HCT116 (cell line): ENCODE data around the gene ZSCAN5A. TPM values are rescaled to one million over a fixed set of nuclear protein-coding genes. Genes with fewer than 3 reads are reported as not detected.

Experiments
- ATAC-seq: fragments of 200-7000 bp; cut with Tn5 transposase; 2 replicates; pipeline ENCODE4 v1.9.1; 2020; ENCODE audit warnings: mild to moderate bottlenecking, moderate library complexity
- BruUV-seq: library from RNA; stranded (reverse); fragments of 400-500 nt; replicated peaks from 2 replicates; lab custom pipeline; 2021; lab: Mats Ljungman, UMichigan
- CTCF ChIA-PET: fragments of 300-600 bp; sonication (Branson Sonifier 250); formaldehyde crosslinking; loops from one replicate; lab custom pipeline; 2021; ENCODE audit warnings: antibody characterized with exemption; lab: Charles Lee
- POLR2A ChIA-PET: fragments of 300-600, 350-600 bp; sonication (Branson Sonifier 250); formaldehyde crosslinking; loops from one replicate; lab custom pipeline; 2021; ENCODE audit warnings: antibody characterized with exemption; lab: Charles Lee
- RAD21 ChIA-PET, 2 experiments: fragments of 300-600 bp; sonication (Branson Sonifier 250); formaldehyde crosslinking; loops; one replicate each; lab custom pipeline; 2023; ENCODE audit warnings: low total read pairs in 2 of 2; ENCODE audit not compliant: uncharacterized antibody in 2 of 2, unreplicated experiment in 2 of 2, low non-redundant PET in 1 of 2; lab: Charles Lee
- DNase-seq: peaks from one replicate; pipeline ENCODE4 v3.0.0-alpha.2; 2010; ENCODE audit warnings: low read depth, low spot score
- H2AFZ ChIP-seq: fragments of 200-600 bp; shearing (Covaris generic), sonication (generic); 2 replicates; pipeline ENCODE4 v1.6.1; 2017; ENCODE audit warnings: low read depth, mixed run types, mixed read lengths, antibody characterized with exemption, low read length; ENCODE audit not compliant: poor library complexity, severe bottlenecking
- H3K27ac ChIP-seq: 2 replicates; pipeline ENCODE4 v1.5.1; 2012; ENCODE audit warnings: low read depth, low read length
- H3K27me3 ChIP-seq: fragments of 200-600 bp; sonication (generic); 2 replicates; pipeline ENCODE4 v1.6.1; 2016; ENCODE audit warnings: mixed run types, low read length, mixed read lengths; ENCODE audit not compliant: insufficient read depth
- H3K36me3 ChIP-seq, 2 experiments: fragments of 200-500 bp in 1 of 2; fragments of 200-600 bp in 1 of 2; sonication (Bioruptor generic) in 1 of 2; sonication (generic) in 1 of 2; 2 replicates each; pipeline versions ENCODE4 v1.5.1 to v1.6.1; 2014 to 2016; ENCODE audit warnings: low read length in 2 of 2, inconsistent platforms in 1 of 2, mixed read lengths in 1 of 2, mixed run types in 1 of 2; ENCODE audit not compliant: insufficient read depth in 2 of 2, control insufficient read depth in 1 of 2
- H3K4me1 ChIP-seq, 2 experiments: fragments of 200-600 bp in 1 of 2; sonication (generic) in 1 of 2; 2 replicates each; pipeline versions ENCODE4 v1.5.1 to v1.6.1; 2012 to 2017; ENCODE audit warnings: low read length in 2 of 2, inconsistent platforms in 1 of 2, mild to moderate bottlenecking in 1 of 2, mixed read lengths in 1 of 2, mixed run types in 1 of 2, moderate library complexity in 1 of 2; ENCODE audit not compliant: insufficient read depth in 2 of 2, control insufficient read depth in 1 of 2
- H3K4me2 ChIP-seq: fragments of 200-600 bp; sonication (generic); 2 replicates; pipeline ENCODE4 v1.6.1; 2017; ENCODE audit warnings: mixed run types, low read length, mixed read lengths
- H3K4me3 ChIP-seq, 2 experiments: fragments of 200-600 bp in 1 of 2; sonication (generic) in 1 of 2; replicated peaks in 1 of 2; 2 replicates each; pipeline ENCODE4 v1.5.1; 2011 to 2016; ENCODE audit warnings: low read length in 2 of 2, control low read depth in 1 of 2, low read depth in 1 of 2, mild to moderate bottlenecking in 1 of 2, mixed read lengths in 1 of 2, mixed run types in 1 of 2
- H3K79me2 ChIP-seq: fragments of 200-600 bp; sonication (generic); 2 replicates; pipeline ENCODE4 v1.6.1; 2017; ENCODE audit warnings: mild to moderate bottlenecking, mixed run types, low read length, moderate library complexity, mixed read lengths; ENCODE audit not compliant: insufficient read depth
- H3K9ac ChIP-seq: fragments of 200-600 bp; sonication (generic); 2 replicates; pipeline ENCODE4 v1.6.1; 2016; ENCODE audit warnings: low read length, mixed read lengths
- H3K9me2 ChIP-seq: fragments of 200-600 bp; sonication (generic), shearing (Covaris generic); 2 replicates; pipeline ENCODE4 v1.6.1; 2017; ENCODE audit warnings: mixed run types, mild to moderate bottlenecking, moderate library complexity; ENCODE audit not compliant: insufficient read depth
- H3K9me3 ChIP-seq, 2 experiments: fragments of 200-500 bp in 1 of 2; fragments of 200-600 bp in 1 of 2; sonication (Bioruptor generic) in 1 of 2; sonication (generic) in 1 of 2; 2 replicates each; pipeline ENCODE4 v1.6.1; 2014 to 2017; ENCODE audit warnings: low read length in 2 of 2, mixed read lengths in 2 of 2, inconsistent platforms in 1 of 2, low read depth in 1 of 2, mild to moderate bottlenecking in 1 of 2, mixed run types in 1 of 2, moderate library complexity in 1 of 2; ENCODE audit not compliant: control insufficient read depth in 1 of 2, insufficient read depth in 1 of 2
- H4K20me1 ChIP-seq: fragments of 200-600 bp; sonication (generic), shearing (Covaris generic); 2 replicates; pipeline ENCODE4 v1.6.1; 2017; ENCODE audit warnings: mixed run types, mild to moderate bottlenecking, moderate library complexity; ENCODE audit not compliant: insufficient read depth
- ATF3 ChIP-seq: IDR thresholded peaks from 2 replicates; pipeline ENCODE4 v1.6.1; 2012
- CBX3 ChIP-seq: IDR thresholded peaks from 2 replicates; pipeline ENCODE4 v1.6.1; 2012; ENCODE audit warnings: low read depth
- CEBPB ChIP-seq: IDR thresholded peaks from 2 replicates; pipeline ENCODE4 v1.6.1; 2012; ENCODE audit warnings: low read depth
- CTCF ChIP-seq, 3 experiments: fragments of 200-600 bp in 1 of 3; sonication (generic) in 1 of 3; IDR thresholded peaks in 2 of 3; conservative IDR thresholded peaks in 1 of 3; 2 replicates each; pipeline ENCODE4 v1.5.1; 2012 to 2017; ENCODE audit warnings: low read depth in 2 of 3, low read length in 2 of 3, antibody characterized with exemption in 1 of 3, borderline replicate concordance in 1 of 3, control low read depth in 1 of 3, mild to moderate bottlenecking in 1 of 3, mixed read lengths in 1 of 3, mixed run types in 1 of 3, moderate library complexity in 1 of 3; ENCODE audit not compliant: insufficient read depth in 1 of 3
- ELF1 ChIP-seq: IDR thresholded peaks from 2 replicates; pipeline ENCODE4 v1.6.1; 2012; ENCODE audit warnings: low read depth, borderline replicate concordance
- EZH2phosphoT487 ChIP-seq: fragments of 200-600 bp; IDR thresholded peaks from 2 replicates; pipeline ENCODE4 v1.6.1; 2018; ENCODE audit warnings: antibody characterized with exemption, borderline replicate concordance
- FOSL1 ChIP-seq: IDR thresholded peaks from 2 replicates; pipeline ENCODE4 v1.6.1; 2012; ENCODE audit warnings: low read depth
- POLR2AphosphoS5 ChIP-seq: IDR thresholded peaks from 2 replicates; pipeline ENCODE4 v1.6.1; 2011; ENCODE audit warnings: mild to moderate bottlenecking, low read depth, low read length, moderate library complexity
- REST ChIP-seq: IDR thresholded peaks from 2 replicates; pipeline ENCODE4 v1.6.1; 2012; ENCODE audit warnings: low read depth
- SRF ChIP-seq: IDR thresholded peaks from 2 replicates; pipeline ENCODE4 v1.6.1; 2012; ENCODE audit warnings: low read depth
- ZBTB33 ChIP-seq: IDR thresholded peaks from 2 replicates; pipeline ENCODE4 v1.6.1; 2011; ENCODE audit warnings: mild to moderate bottlenecking, low read length, moderate library complexity; ENCODE audit not compliant: insufficient replicate concordance; ENCODE audit errors: extremely low read depth
- ZFX ChIP-seq: fragments of 450-650 bp; IDR thresholded peaks from 2 replicates; pipeline ENCODE4 v1.6.1; 2017
- intact Hi-C: fragments of 100-400 bp; cut with micrococcal nuclease; formaldehyde crosslinking; loops from 2 replicates; pipeline ENCODE4 v1.10.0; 2022
- total RNA-seq: library from RNA; stranded (reverse); gene quantifications from one replicate; pipeline ENCODE4 v1.2.1, GENCODE V29; 2021; ENCODE audit not compliant: unreplicated experiment

ZSCAN5A gene
- total RNA-seq, 1 experiment from 2014 or later, result 9.2 TPM

- ATAC-seq (no peak), DNase-seq (no peak)
- no peak overlapping the region for H3K4me3 ChIP-seq
- no peaks in the 10 kb centered on the region for H3K36me3 ChIP-seq
- no peak overlapping the region for H2AFZ ChIP-seq
- no peaks in the 10 kb centered on the region for H3K4me1 ChIP-seq
- no peak overlapping the region for H3K27ac ChIP-seq
- H3K9me3 ChIP-seq, result no peaks in the 10 kb centered on the region
- H3K27me3 ChIP-seq, result peaks cover 3% of the 10 kb centered on the region; the same call in 1 of the 2 replicates
- no peak overlapping the region for H3K9ac ChIP-seq
- ChIA-PET CTCF (interaction anchor here (0.8 to 3.8 kb wide), 17 partner anchors 13 to 700 kb away, joined by 4 to 229 read pairs (median 11); partner anchors contain the start of gene U2AF2), RAD21 (interaction anchor here (1.1 to 1.7 kb wide), 5 partner anchors 79 to 266 kb away, joined by 3 to 25 read pairs (median 8); no protein-coding TSS in a partner anchor), POLR2A (interaction anchor here (1.7 kb wide), 1 partner anchor 79 kb away, joined by 6 read pairs; no protein-coding TSS in a partner anchor)
- BruUV-seq, result no TSS peak
- TF ChIP-seq FOSL1 (no peak), ZBTB33 (no peak)
- no peaks in the 10 kb centered on the region for H3K9me2 ChIP-seq
- no peaks in the 10 kb centered on the region for H4K20me1 ChIP-seq
- no peak overlapping the region for H3K4me2 ChIP-seq
- intact Hi-C loops, result loop anchor here (1.0 to 5.0 kb wide), 4 partner anchors 79 to 700 kb away; no protein-coding TSS in a partner anchor
- H3K79me2 ChIP-seq, result no peaks in the 10 kb centered on the region
These were observed 18.1 kb upstream of the ZSCAN5A start for GRCh38 chr19:56332695-56333094.

GRCh38 chr19:56324436-56324835 is 9.8 kb upstream of the ZSCAN5A start:
- Histone ChIP-seq H3K36me3 (no peaks in the 10 kb centered on the region), H2AFZ (no peak overlapping the region), H3K27ac (no peak overlapping the region), H3K79me2 (no peaks in the 10 kb centered on the region), H3K9ac (no peak overlapping the region), H3K4me2 (no peak overlapping the region), H3K27me3 (no peaks in the 10 kb centered on the region), H3K9me2 (no peaks in the 10 kb centered on the region), H3K9me3 (no peaks in the 10 kb centered on the region), H4K20me1 (no peaks in the 10 kb centered on the region), H3K4me1 (no peaks in the 10 kb centered on the region), H3K4me3 (no peak overlapping the region)
- POLR2A ChIA-PET, result no interaction called here
- intact Hi-C loops, result no loop called here
- no TSS peak for BruUV-seq
- DNase-seq (no peak), ATAC-seq (no peak)
- RAD21 ChIA-PET, result no interaction called here
- CTCF ChIA-PET, result no interaction called here
- TF ChIP-seq ZFX (no peak), POLR2AphosphoS5 (no peak), CBX3 (no peak), CEBPB (no peak), SRF (no peak), ATF3 (no peak), ELF1 (no peak), REST (no peak), CTCF (IDR thresholded peaks at IDR 0.05 in 2 of 3, conservative IDR thresholded peaks at IDR 0.05 in 1 of 3; ENCODE audit: borderline replicate concordance in 1 of 3, insufficient read depth in 1 of 3, low read depth in 2 of 3, low read length in 2 of 3) (no peak), EZH2phosphoT487 (no peak)
